HCT116 (cell line): ENCODE results near the gene MALRD1. TPM values are rescaled to one million over a fixed set of nuclear protein-coding genes. Genes with fewer than 3 reads are reported as not detected.

Experiments
- ATAC-seq: fragments of 200-7000 bp; cut with Tn5 transposase; 2 replicates; pipeline ENCODE4 v1.9.1; 2020; ENCODE audit warnings: mild to moderate bottlenecking, moderate library complexity
- BruUV-seq: library from RNA; stranded (reverse); fragments of 400-500 nt; replicated peaks from 2 replicates; lab custom pipeline; 2021; lab: Mats Ljungman, UMichigan
- CTCF ChIA-PET: fragments of 300-600 bp; sonication (Branson Sonifier 250); formaldehyde crosslinking; loops from one replicate; lab custom pipeline; 2021; ENCODE audit warnings: antibody characterized with exemption; lab: Charles Lee
- POLR2A ChIA-PET: fragments of 300-600, 350-600 bp; sonication (Branson Sonifier 250); formaldehyde crosslinking; loops from one replicate; lab custom pipeline; 2021; ENCODE audit warnings: antibody characterized with exemption; lab: Charles Lee
- RAD21 ChIA-PET, 2 experiments: fragments of 300-600 bp; sonication (Branson Sonifier 250); formaldehyde crosslinking; loops; one replicate each; lab custom pipeline; 2023; ENCODE audit warnings: low total read pairs in 2 of 2; ENCODE audit not compliant: uncharacterized antibody in 2 of 2, unreplicated experiment in 2 of 2, low non-redundant PET in 1 of 2; lab: Charles Lee
- DNase-seq: peaks from one replicate; pipeline ENCODE4 v3.0.0-alpha.2; 2010; ENCODE audit warnings: low read depth, low spot score
- H2AFZ ChIP-seq: fragments of 200-600 bp; shearing (Covaris generic), sonication (generic); 2 replicates; pipeline ENCODE4 v1.6.1; 2017; ENCODE audit warnings: low read depth, mixed run types, mixed read lengths, antibody characterized with exemption, low read length; ENCODE audit not compliant: poor library complexity, severe bottlenecking
- H3K27ac ChIP-seq: 2 replicates; pipeline ENCODE4 v1.5.1; 2012; ENCODE audit warnings: low read depth, low read length
- H3K27me3 ChIP-seq: fragments of 200-600 bp; sonication (generic); 2 replicates; pipeline ENCODE4 v1.6.1; 2016; ENCODE audit warnings: mixed run types, low read length, mixed read lengths; ENCODE audit not compliant: insufficient read depth
- H3K36me3 ChIP-seq, 2 experiments: fragments of 200-500 bp in 1 of 2; fragments of 200-600 bp in 1 of 2; sonication (Bioruptor generic) in 1 of 2; sonication (generic) in 1 of 2; 2 replicates each; pipeline versions ENCODE4 v1.5.1 to v1.6.1; 2014 to 2016; ENCODE audit warnings: low read length in 2 of 2, inconsistent platforms in 1 of 2, mixed read lengths in 1 of 2, mixed run types in 1 of 2; ENCODE audit not compliant: insufficient read depth in 2 of 2, control insufficient read depth in 1 of 2
- H3K4me1 ChIP-seq, 2 experiments: fragments of 200-600 bp in 1 of 2; sonication (generic) in 1 of 2; 2 replicates each; pipeline versions ENCODE4 v1.5.1 to v1.6.1; 2012 to 2017; ENCODE audit warnings: low read length in 2 of 2, inconsistent platforms in 1 of 2, mild to moderate bottlenecking in 1 of 2, mixed read lengths in 1 of 2, mixed run types in 1 of 2, moderate library complexity in 1 of 2; ENCODE audit not compliant: insufficient read depth in 2 of 2, control insufficient read depth in 1 of 2
- H3K4me2 ChIP-seq: fragments of 200-600 bp; sonication (generic); 2 replicates; pipeline ENCODE4 v1.6.1; 2017; ENCODE audit warnings: mixed run types, low read length, mixed read lengths
- H3K4me3 ChIP-seq, 2 experiments: fragments of 200-600 bp in 1 of 2; sonication (generic) in 1 of 2; replicated peaks in 1 of 2; 2 replicates each; pipeline ENCODE4 v1.5.1; 2011 to 2016; ENCODE audit warnings: low read length in 2 of 2, control low read depth in 1 of 2, low read depth in 1 of 2, mild to moderate bottlenecking in 1 of 2, mixed read lengths in 1 of 2, mixed run types in 1 of 2
- H3K79me2 ChIP-seq: fragments of 200-600 bp; sonication (generic); 2 replicates; pipeline ENCODE4 v1.6.1; 2017; ENCODE audit warnings: mild to moderate bottlenecking, mixed run types, low read length, moderate library complexity, mixed read lengths; ENCODE audit not compliant: insufficient read depth
- H3K9ac ChIP-seq: fragments of 200-600 bp; sonication (generic); 2 replicates; pipeline ENCODE4 v1.6.1; 2016; ENCODE audit warnings: low read length, mixed read lengths
- H3K9me2 ChIP-seq: fragments of 200-600 bp; sonication (generic), shearing (Covaris generic); 2 replicates; pipeline ENCODE4 v1.6.1; 2017; ENCODE audit warnings: mixed run types, mild to moderate bottlenecking, moderate library complexity; ENCODE audit not compliant: insufficient read depth
- H3K9me3 ChIP-seq, 2 experiments: fragments of 200-500 bp in 1 of 2; fragments of 200-600 bp in 1 of 2; sonication (Bioruptor generic) in 1 of 2; sonication (generic) in 1 of 2; 2 replicates each; pipeline ENCODE4 v1.6.1; 2014 to 2017; ENCODE audit warnings: low read length in 2 of 2, mixed read lengths in 2 of 2, inconsistent platforms in 1 of 2, low read depth in 1 of 2, mild to moderate bottlenecking in 1 of 2, mixed run types in 1 of 2, moderate library complexity in 1 of 2; ENCODE audit not compliant: control insufficient read depth in 1 of 2, insufficient read depth in 1 of 2
- H4K20me1 ChIP-seq: fragments of 200-600 bp; sonication (generic), shearing (Covaris generic); 2 replicates; pipeline ENCODE4 v1.6.1; 2017; ENCODE audit warnings: mixed run types, mild to moderate bottlenecking, moderate library complexity; ENCODE audit not compliant: insufficient read depth
- CBX3 ChIP-seq: IDR thresholded peaks from 2 replicates; pipeline ENCODE4 v1.6.1; 2012; ENCODE audit warnings: low read depth
- CEBPB ChIP-seq: IDR thresholded peaks from 2 replicates; pipeline ENCODE4 v1.6.1; 2012; ENCODE audit warnings: low read depth
- EGR1 ChIP-seq: IDR thresholded peaks from 2 replicates; pipeline ENCODE4 v1.6.1; 2012; ENCODE audit warnings: low read depth
- ELF1 ChIP-seq: IDR thresholded peaks from 2 replicates; pipeline ENCODE4 v1.6.1; 2012; ENCODE audit warnings: low read depth, borderline replicate concordance
- EZH2phosphoT487 ChIP-seq: fragments of 200-600 bp; IDR thresholded peaks from 2 replicates; pipeline ENCODE4 v1.6.1; 2018; ENCODE audit warnings: antibody characterized with exemption, borderline replicate concordance
- FOSL1 ChIP-seq: IDR thresholded peaks from 2 replicates; pipeline ENCODE4 v1.6.1; 2012; ENCODE audit warnings: low read depth
- JUND ChIP-seq: IDR thresholded peaks from 2 replicates; pipeline ENCODE4 v1.6.1; 2012
- POLR2AphosphoS5 ChIP-seq: IDR thresholded peaks from 2 replicates; pipeline ENCODE4 v1.6.1; 2011; ENCODE audit warnings: mild to moderate bottlenecking, low read depth, low read length, moderate library complexity
- SIN3A ChIP-seq: IDR thresholded peaks from 2 replicates; pipeline ENCODE4 v1.6.1; 2012; ENCODE audit warnings: low read depth
- SP1 ChIP-seq: IDR thresholded peaks from 2 replicates; pipeline ENCODE4 v1.6.1; 2012; ENCODE audit warnings: low read depth
- SRF ChIP-seq: IDR thresholded peaks from 2 replicates; pipeline ENCODE4 v1.6.1; 2012; ENCODE audit warnings: low read depth
- TCF7L2 ChIP-seq: IDR thresholded peaks from 2 replicates; pipeline ENCODE4 v1.7.0; 2011; ENCODE audit warnings: borderline replicate concordance, inconsistent platforms; ENCODE audit not compliant: insufficient read depth, insufficient read length; ENCODE audit errors: extremely low read depth
- YY1 ChIP-seq: IDR thresholded peaks from 2 replicates; pipeline ENCODE4 v1.6.1; 2011; ENCODE audit warnings: low read length, low read depth, moderate library complexity, mild to moderate bottlenecking; ENCODE audit not compliant: insufficient replicate concordance; ENCODE audit errors: extremely low read depth
- ZNF274 ChIP-seq: fragments of 200-500 bp; sonication (Bioruptor generic); IDR thresholded peaks from 2 replicates; pipeline ENCODE4 v1.6.1; 2014; ENCODE audit warnings: mild to moderate bottlenecking, low read depth, low read length, inconsistent platforms
- intact Hi-C: fragments of 100-400 bp; cut with micrococcal nuclease; formaldehyde crosslinking; loops from 2 replicates; pipeline ENCODE4 v1.10.0; 2022
- total RNA-seq: library from RNA; stranded (reverse); gene quantifications from one replicate; pipeline ENCODE4 v1.2.1, GENCODE V29; 2021; ENCODE audit not compliant: unreplicated experiment
- TF ChIP-seq, protein P1 (sequence below), 3 experiments: fragments of 200-600 bp in 1 of 3; sonication (generic) in 1 of 3; IDR thresholded peaks in 2 of 3; conservative IDR thresholded peaks in 1 of 3; 2 replicates each; pipeline ENCODE4 v1.5.1; 2012 to 2017; ENCODE audit warnings: low read depth in 2 of 3, low read length in 2 of 3, antibody characterized with exemption in 1 of 3, borderline replicate concordance in 1 of 3, control low read depth in 1 of 3, mild to moderate bottlenecking in 1 of 3, mixed read lengths in 1 of 3, mixed run types in 1 of 3, moderate library complexity in 1 of 3; ENCODE audit not compliant: insufficient read depth in 1 of 3
- TF ChIP-seq, protein P2 (sequence below): IDR thresholded peaks from 2 replicates; pipeline ENCODE4 v1.6.1; 2012
- TF ChIP-seq, protein P3 (sequence below): IDR thresholded peaks from 2 replicates; pipeline ENCODE4 v1.6.1; 2011; ENCODE audit warnings: mild to moderate bottlenecking, low read length, moderate library complexity; ENCODE audit not compliant: insufficient replicate concordance; ENCODE audit errors: extremely low read depth
- TF ChIP-seq, protein P4 (sequence below): IDR thresholded peaks from 2 replicates; pipeline ENCODE4 v1.6.1; 2012; ENCODE audit warnings: low read depth

Gene MALRD1
- total RNA-seq, 1 experiment from 2014 or later, result not detected

DNA sequence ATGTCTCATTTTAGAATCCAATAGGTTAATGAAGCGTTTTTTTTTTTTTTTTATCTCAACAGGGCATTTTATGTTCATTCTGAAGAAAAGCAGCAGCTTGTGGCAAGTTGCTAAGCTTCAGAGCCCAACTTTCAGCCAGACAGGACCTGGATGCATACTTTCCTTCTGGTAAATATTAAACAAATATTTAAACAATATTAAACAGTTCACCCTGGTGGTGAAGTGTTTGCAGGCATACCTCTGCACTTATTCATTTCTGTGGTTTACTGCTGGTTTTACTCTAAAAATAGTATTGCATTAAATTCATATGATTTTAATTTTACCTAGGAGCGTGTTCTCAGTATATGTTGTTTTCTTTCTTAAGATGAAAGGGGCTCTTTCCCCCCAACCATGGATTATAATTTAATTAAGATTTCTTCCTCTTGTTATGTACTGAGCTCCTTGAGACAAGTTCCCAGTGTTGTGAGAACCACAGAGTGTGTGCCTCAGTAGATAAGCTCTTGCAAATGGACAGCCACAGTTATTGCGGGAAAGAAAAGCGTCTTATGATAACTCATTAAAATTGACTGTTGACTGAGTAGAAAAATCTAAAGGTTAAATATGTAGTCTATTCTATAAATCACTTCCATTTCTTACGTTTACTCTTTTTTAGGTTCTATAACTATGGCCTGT, 155.8 kb downstream of the MALRD1 start:
- ChIA-PET CTCF (no interaction called here), RAD21 (no interaction called here), POLR2A (no interaction called here)
- intact Hi-C loops, result no loop called here
- Histone ChIP-seq H3K36me3 (no peaks in the 10 kb centered on the region), H3K9ac (no peak overlapping the region), H3K4me1 (no peaks in the 10 kb centered on the region), H2AFZ (no peak overlapping the region), H3K9me2 (no peaks in the 10 kb centered on the region), H3K4me3 (no peak overlapping the region), H3K4me2 (no peak overlapping the region), H4K20me1 (no peaks in the 10 kb centered on the region), H3K9me3 (peaks cover 8 to 28% of the 10 kb centered on the region in 2 experiments; a peak in 2 of 4 replicates), H3K79me2 (no peaks in the 10 kb centered on the region), H3K27ac (no peak overlapping the region), H3K27me3 (no peaks in the 10 kb centered on the region)
- no TSS peak for BruUV-seq
- DNase-seq (no peak), ATAC-seq (no peak)
- TF ChIP-seq EGR1 (no peak), SIN3A (no peak), ZNF274 (no peak), JUND (no peak), SRF (no peak), CBX3 (no peak), YY1 (no peak), POLR2AphosphoS5 (no peak), EZH2phosphoT487 (no peak), TCF7L2 (no peak), SP1 (no peak), CEBPB (no peak), ELF1 (no peak), FOSL1 (no peak)
- TF ChIP-seq, protein P1, sequence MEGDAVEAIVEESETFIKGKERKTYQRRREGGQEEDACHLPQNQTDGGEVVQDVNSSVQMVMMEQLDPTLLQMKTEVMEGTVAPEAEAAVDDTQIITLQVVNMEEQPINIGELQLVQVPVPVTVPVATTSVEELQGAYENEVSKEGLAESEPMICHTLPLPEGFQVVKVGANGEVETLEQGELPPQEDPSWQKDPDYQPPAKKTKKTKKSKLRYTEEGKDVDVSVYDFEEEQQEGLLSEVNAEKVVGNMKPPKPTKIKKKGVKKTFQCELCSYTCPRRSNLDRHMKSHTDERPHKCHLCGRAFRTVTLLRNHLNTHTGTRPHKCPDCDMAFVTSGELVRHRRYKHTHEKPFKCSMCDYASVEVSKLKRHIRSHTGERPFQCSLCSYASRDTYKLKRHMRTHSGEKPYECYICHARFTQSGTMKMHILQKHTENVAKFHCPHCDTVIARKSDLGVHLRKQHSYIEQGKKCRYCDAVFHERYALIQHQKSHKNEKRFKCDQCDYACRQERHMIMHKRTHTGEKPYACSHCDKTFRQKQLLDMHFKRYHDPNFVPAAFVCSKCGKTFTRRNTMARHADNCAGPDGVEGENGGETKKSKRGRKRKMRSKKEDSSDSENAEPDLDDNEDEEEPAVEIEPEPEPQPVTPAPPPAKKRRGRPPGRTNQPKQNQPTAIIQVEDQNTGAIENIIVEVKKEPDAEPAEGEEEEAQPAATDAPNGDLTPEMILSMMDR (IDR thresholded peaks at IDR 0.05 in 2 of 3, conservative IDR thresholded peaks at IDR 0.05 in 1 of 3; ENCODE audit: borderline replicate concordance in 1 of 3, insufficient read depth in 1 of 3, low read depth in 2 of 3, low read length in 2 of 3), result no peak
- TF ChIP-seq, protein P2, sequence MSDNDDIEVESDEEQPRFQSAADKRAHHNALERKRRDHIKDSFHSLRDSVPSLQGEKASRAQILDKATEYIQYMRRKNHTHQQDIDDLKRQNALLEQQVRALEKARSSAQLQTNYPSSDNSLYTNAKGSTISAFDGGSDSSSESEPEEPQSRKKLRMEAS, result no peak
- TF ChIP-seq, protein P3, sequence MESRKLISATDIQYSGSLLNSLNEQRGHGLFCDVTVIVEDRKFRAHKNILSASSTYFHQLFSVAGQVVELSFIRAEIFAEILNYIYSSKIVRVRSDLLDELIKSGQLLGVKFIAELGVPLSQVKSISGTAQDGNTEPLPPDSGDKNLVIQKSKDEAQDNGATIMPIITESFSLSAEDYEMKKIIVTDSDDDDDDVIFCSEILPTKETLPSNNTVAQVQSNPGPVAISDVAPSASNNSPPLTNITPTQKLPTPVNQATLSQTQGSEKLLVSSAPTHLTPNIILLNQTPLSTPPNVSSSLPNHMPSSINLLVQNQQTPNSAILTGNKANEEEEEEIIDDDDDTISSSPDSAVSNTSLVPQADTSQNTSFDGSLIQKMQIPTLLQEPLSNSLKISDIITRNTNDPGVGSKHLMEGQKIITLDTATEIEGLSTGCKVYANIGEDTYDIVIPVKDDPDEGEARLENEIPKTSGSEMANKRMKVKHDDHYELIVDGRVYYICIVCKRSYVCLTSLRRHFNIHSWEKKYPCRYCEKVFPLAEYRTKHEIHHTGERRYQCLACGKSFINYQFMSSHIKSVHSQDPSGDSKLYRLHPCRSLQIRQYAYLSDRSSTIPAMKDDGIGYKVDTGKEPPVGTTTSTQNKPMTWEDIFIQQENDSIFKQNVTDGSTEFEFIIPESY, result no peak
- TF ChIP-seq, protein P4, sequence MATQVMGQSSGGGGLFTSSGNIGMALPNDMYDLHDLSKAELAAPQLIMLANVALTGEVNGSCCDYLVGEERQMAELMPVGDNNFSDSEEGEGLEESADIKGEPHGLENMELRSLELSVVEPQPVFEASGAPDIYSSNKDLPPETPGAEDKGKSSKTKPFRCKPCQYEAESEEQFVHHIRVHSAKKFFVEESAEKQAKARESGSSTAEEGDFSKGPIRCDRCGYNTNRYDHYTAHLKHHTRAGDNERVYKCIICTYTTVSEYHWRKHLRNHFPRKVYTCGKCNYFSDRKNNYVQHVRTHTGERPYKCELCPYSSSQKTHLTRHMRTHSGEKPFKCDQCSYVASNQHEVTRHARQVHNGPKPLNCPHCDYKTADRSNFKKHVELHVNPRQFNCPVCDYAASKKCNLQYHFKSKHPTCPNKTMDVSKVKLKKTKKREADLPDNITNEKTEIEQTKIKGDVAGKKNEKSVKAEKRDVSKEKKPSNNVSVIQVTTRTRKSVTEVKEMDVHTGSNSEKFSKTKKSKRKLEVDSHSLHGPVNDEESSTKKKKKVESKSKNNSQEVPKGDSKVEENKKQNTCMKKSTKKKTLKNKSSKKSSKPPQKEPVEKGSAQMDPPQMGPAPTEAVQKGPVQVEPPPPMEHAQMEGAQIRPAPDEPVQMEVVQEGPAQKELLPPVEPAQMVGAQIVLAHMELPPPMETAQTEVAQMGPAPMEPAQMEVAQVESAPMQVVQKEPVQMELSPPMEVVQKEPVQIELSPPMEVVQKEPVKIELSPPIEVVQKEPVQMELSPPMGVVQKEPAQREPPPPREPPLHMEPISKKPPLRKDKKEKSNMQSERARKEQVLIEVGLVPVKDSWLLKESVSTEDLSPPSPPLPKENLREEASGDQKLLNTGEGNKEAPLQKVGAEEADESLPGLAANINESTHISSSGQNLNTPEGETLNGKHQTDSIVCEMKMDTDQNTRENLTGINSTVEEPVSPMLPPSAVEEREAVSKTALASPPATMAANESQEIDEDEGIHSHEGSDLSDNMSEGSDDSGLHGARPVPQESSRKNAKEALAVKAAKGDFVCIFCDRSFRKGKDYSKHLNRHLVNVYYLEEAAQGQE, result no peak
